Gastrocnemius medialis (tissue), 4 donors: ENCODE results near the gene THSD7B. TPM values are rescaled to one million over a fixed set of nuclear protein-coding genes. Genes with fewer than 3 reads are reported as not detected.
"Not testable (repeated sequence)": the region's sequence is repeated elsewhere in the genome, so short reads cannot be mapped to it uniquely, and the experiment has no call there.

ENCODE experiments used
- ATAC-seq, 2 donors: fragments of 150-250 bp; one replicate each; pipeline ENCODE4 v1.9.1; 2016
- DNase-seq, 2 donors: peaks; one replicate each; pipeline ENCODE4 v3.0.0-alpha.2; 2019
- H3K27ac ChIP-seq, 4 donors: fragments of 200-600 bp; sonication (generic); 1 replicate in 1 of 4; 2 replicates in 3 of 4; pipeline ENCODE4 v1.5.1; 2016 to 2018; ENCODE audit warnings: mild to moderate bottlenecking in 2 of 4, moderate library complexity in 1 of 4
- H3K27me3 ChIP-seq, 3 donors: fragments of 200-600 bp; sonication (generic) in 2 of 3; 1 replicate in 1 of 3; 2 replicates in 2 of 3; pipeline versions ENCODE4 v1.5.1 to v1.6.0; 2016 to 2019; ENCODE audit warnings: mild to moderate bottlenecking in 1 of 3, moderate library complexity in 1 of 3
- H3K36me3 ChIP-seq, 2 donors: fragments of 200-600 bp; sonication (generic) in 1 of 2; one replicate each; pipeline ENCODE4 v1.5.1; 2017 to 2018
- H3K4me1 ChIP-seq, 2 donors: fragments of 200-600 bp; sonication (generic) in 1 of 2; one replicate each; pipeline ENCODE4 v1.5.1; 2016 to 2017; ENCODE audit warnings: mild to moderate bottlenecking in 2 of 2
- H3K4me3 ChIP-seq, 4 donors: fragments of 200-600 bp; sonication (generic) in 3 of 4; 1 replicate in 1 of 4; 2 replicates in 3 of 4; pipeline ENCODE4 v1.5.1; 2016 to 2019; ENCODE audit warnings: mild to moderate bottlenecking in 2 of 4
- H3K9me3 ChIP-seq, 3 donors: fragments of 200-600 bp; sonication (generic) in 2 of 3; 1 replicate in 1 of 3; 2 replicates in 2 of 3; pipeline ENCODE4 v1.5.1; 2016 to 2019
- POLR2A ChIP-seq, 2 donors: fragments of 450-650 bp; IDR thresholded peaks; one replicate each; pipeline ENCODE4 v1.6.1; 2017; ENCODE audit warnings: antibody characterized with exemption in 2 of 2, mild to moderate bottlenecking in 2 of 2, moderate library complexity in 2 of 2
- in situ Hi-C, 4 donors: fragments of 200-750 bp; cut with MboI; loops; one replicate each; pipeline versions ENCODE4 v1.15.0 to v1.8.0; 2017; ENCODE audit warnings: low sequenced_read_pairs in 4 of 4
- intact Hi-C: fragments of 100-400 bp; cut with DNase I; formaldehyde crosslinking; loops from one replicate; pipeline ENCODE4 v1.15.1; 2023; ENCODE audit warnings: low total_unique reads
- total RNA-seq, 4 donors: library from RNA; depleted of rRNA; stranded (reverse); fragments of >200 nt; gene quantifications; one replicate each; pipeline versions ENCODE4 v1.1.0 to v1.2.3, GENCODE V29; 2016
- TF ChIP-seq, protein P1 (sequence below), 5 experiments: fragments of 450-650 bp in 3 of 5; fragments of 200-600 bp in 2 of 5; sonication (generic) in 2 of 5; IDR thresholded peaks in 4 of 5; conservative IDR thresholded peaks in 1 of 5; 1 replicate in 4 of 5; 2 replicates in 1 of 5; pipeline ENCODE4 v1.5.1; 2016 to 2019; ENCODE audit warnings: antibody characterized with exemption in 5 of 5, mild to moderate bottlenecking in 3 of 5, moderate library complexity in 3 of 5

The THSD7B gene
- total RNA-seq, 4 donors from 2014 or later = not detected

DNA sequence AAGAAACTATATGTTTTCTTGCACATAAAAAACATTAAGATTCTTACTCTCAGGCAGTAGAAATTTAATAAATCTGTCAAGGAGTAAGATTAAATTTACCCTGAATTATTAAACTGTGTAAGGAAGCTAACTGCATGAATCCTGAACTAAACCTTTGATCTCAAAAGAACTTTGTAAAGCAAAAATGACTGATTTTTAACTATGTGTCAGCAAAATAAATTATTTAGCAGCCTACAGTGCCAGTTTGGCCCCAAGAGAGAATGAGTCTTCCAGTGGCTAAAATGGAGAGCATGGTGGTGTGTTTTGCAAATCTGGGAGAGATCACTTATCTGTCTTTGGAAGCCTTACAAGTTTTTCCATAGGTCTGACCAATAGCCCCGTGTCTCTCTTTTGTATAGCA lies 190.7 kb downstream of the THSD7B start:
- in situ Hi-C loops (no loop called here), intact Hi-C loops (no loop called here)
- H3K4me1 ChIP-seq = no peaks in the 10 kb centered on the region
- H3K9me3 ChIP-seq = no peaks in the 10 kb centered on the region
- TF ChIP-seq POLR2A (IDR thresholded peaks at IDR 0.05) = no peak
- TF ChIP-seq, protein P1, sequence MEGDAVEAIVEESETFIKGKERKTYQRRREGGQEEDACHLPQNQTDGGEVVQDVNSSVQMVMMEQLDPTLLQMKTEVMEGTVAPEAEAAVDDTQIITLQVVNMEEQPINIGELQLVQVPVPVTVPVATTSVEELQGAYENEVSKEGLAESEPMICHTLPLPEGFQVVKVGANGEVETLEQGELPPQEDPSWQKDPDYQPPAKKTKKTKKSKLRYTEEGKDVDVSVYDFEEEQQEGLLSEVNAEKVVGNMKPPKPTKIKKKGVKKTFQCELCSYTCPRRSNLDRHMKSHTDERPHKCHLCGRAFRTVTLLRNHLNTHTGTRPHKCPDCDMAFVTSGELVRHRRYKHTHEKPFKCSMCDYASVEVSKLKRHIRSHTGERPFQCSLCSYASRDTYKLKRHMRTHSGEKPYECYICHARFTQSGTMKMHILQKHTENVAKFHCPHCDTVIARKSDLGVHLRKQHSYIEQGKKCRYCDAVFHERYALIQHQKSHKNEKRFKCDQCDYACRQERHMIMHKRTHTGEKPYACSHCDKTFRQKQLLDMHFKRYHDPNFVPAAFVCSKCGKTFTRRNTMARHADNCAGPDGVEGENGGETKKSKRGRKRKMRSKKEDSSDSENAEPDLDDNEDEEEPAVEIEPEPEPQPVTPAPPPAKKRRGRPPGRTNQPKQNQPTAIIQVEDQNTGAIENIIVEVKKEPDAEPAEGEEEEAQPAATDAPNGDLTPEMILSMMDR (IDR thresholded peaks at IDR 0.05 in 4 of 5, conservative IDR thresholded peaks at IDR 0.05 in 1 of 5) = no peak
- H3K36me3 ChIP-seq = no peaks in the 10 kb centered on the region
- no peak overlapping the region for H3K4me3 ChIP-seq
- H3K27ac ChIP-seq = no peak overlapping the region
- DNase-seq = no peak
- H3K27me3 ChIP-seq = no peaks in the 10 kb centered on the region
- ATAC-seq = no peak

DNA sequence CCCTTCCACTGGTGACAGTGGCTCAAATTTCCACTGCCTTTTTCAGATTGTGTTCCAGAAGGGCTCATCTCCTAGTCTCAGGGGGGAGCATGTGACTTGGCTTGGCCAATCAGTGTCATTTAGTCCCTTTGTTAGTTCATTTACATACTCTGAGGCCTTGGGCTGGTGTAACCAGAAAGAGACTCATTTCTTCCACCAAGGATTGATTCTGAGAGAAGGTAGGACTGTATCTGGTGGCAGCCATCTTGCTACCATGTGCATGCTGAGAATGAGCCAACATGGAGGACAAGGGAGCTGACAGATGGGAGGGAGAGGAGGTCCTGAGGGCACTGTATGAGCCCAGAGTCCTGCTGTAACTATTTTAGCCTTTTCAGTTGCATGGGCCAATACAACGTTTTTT lies 191.7 kb downstream of the THSD7B start:
- H3K4me1 ChIP-seq = no peaks in the 10 kb centered on the region
- intact Hi-C loops = no loop called here
- H3K36me3 ChIP-seq = no peaks in the 10 kb centered on the region
- ATAC-seq = no peak
- in situ Hi-C loops = no loop called here
- H3K27me3 ChIP-seq = no peaks in the 10 kb centered on the region
- no peak overlapping the region for H3K27ac ChIP-seq
- no peak overlapping the region for H3K4me3 ChIP-seq
- no peak for DNase-seq
- TF ChIP-seq, protein P1 (IDR thresholded peaks at IDR 0.05 in 4 of 5, conservative IDR thresholded peaks at IDR 0.05 in 1 of 5) = no peak
- TF ChIP-seq POLR2A (IDR thresholded peaks at IDR 0.05) = no peak
- H3K9me3 ChIP-seq = no peaks in the 10 kb centered on the region

DNA sequence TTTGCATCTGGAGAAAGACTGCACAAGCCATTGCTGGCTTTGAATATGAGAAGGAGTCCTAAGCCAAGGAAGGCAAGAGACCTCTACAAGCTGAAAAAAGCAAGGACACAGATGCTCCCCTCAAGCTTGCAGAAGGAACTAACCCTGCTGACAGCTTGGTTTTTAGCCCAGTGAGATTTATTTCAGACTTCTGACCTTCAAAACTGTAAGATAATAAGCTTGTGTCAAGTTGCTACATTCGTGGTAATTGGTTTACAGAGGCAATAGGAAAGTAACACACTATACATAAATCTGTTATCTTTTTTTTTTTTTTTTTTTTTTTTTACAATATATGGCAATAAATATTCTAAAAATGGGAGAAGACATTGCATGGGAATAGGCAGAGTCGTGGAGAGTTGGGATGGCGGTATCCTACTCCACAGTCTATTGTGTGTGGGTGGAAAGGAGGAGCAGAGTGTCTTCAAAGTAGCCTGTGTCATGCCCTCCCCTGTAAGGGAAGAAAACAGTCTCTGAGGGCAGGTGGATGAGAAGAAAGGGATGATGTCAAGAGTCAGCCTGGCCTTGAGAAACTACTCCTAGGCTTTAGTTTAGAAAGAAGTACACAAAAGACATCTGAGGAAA lies 196.9 kb downstream of the THSD7B start:
- H3K4me3 ChIP-seq = no peak overlapping the region
- DNase-seq (no peak), ATAC-seq (no peak)
- TF ChIP-seq, protein P1 (IDR thresholded peaks at IDR 0.05 in 4 of 5, conservative IDR thresholded peaks at IDR 0.05 in 1 of 5) = no peak
- no peak for TF ChIP-seq POLR2A (IDR thresholded peaks at IDR 0.05)
- no peaks in the 10 kb centered on the region for H3K27me3 ChIP-seq
- H3K4me1 ChIP-seq = no peaks in the 10 kb centered on the region
- in situ Hi-C loops (no loop called here), intact Hi-C loops (no loop called here)
- H3K36me3 ChIP-seq = no peaks in the 10 kb centered on the region
- no peaks in the 10 kb centered on the region for H3K9me3 ChIP-seq
- H3K27ac ChIP-seq = no peak overlapping the region

DNA sequence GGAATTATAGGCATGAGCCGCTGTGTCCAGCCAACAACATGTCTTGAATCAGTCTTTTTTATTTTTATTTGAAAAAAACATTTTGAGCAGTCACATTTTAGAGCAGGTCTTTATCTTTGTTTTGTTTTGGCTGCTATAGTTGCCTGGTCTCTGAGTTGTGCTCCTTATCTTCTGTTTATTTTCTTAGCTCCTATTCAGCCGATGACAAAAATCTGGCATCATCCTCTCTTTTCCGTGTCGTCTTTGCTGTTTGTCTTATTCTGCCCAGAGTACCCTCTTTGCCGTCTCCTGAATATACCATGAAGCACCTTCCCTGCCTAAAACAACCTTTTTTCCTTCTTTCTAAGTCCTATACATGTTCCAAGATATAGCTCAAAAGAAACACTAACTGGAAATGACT lies 201.1 kb downstream of the THSD7B start:
- H3K36me3 ChIP-seq = no peaks in the 10 kb centered on the region
- TF ChIP-seq, protein P1 (IDR thresholded peaks at IDR 0.05 in 4 of 5, conservative IDR thresholded peaks at IDR 0.05 in 1 of 5) = no peak
- no peak for TF ChIP-seq POLR2A (IDR thresholded peaks at IDR 0.05)
- no peak overlapping the region for H3K27ac ChIP-seq
- ATAC-seq (no peak), DNase-seq (no peak)
- H3K27me3 ChIP-seq = no peaks in the 10 kb centered on the region
- H3K9me3 ChIP-seq = no peaks in the 10 kb centered on the region
- intact Hi-C loops = no loop called here
- in situ Hi-C loops = no loop called here
- H3K4me3 ChIP-seq = no peak overlapping the region
- no peaks in the 10 kb centered on the region for H3K4me1 ChIP-seq

DNA sequence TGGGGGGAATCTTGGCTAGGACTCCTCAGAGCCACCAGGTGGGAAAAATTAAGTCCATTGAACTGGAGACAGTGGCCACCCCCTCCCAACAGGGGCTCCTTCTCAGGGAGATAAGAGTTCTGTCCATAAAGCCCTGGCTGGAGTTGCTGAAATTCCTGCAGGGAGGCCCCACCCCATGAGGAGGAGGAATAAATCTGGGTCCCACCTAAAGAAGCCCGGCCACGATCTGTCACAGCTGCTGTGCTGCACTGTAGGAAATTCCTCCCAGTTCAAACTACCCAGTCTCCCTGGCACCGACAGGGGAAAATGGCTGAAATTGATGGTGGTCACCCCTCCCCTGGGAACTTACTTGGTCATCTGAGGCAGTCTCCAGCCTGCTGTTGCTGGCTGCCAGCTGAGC lies 215.0 kb downstream of the THSD7B start:
- no peak for ATAC-seq
- in situ Hi-C loops = no loop called here
- intact Hi-C loops = no loop called here

DNA sequence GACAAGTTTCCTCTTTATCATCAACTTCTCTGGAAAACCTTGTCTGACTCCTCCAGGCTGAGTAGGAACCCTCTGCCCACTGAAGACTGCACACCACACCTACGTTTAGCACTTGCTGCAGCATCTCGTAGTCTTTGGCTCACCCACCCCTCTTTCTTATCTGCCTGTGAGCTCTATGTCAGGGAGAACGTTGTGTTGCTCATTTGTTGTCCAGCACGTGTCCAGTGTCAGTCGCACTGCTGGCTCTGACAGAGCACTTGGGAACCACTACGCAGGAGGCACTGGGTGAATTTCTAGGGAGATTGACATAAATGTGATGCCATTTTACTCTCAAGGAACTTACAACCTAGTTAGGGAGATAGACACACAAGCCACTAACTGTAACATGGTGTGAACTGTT lies 216.3 kb downstream of the THSD7B start:
- H3K36me3 ChIP-seq, DNase-seq, intact Hi-C loops, H3K4me1 ChIP-seq, H3K27ac ChIP-seq, H3K4me3 ChIP-seq, ATAC-seq, H3K9me3 ChIP-seq, H3K27me3 ChIP-seq, in situ Hi-C loops: not testable (repeated sequence)

More for the DNA sequence above, 215.0 kb downstream of the THSD7B start:
- Histone ChIP-seq H3K27me3 (no peaks in the 10 kb centered on the region), H3K9me3 (no peaks in the 10 kb centered on the region), H3K36me3 (no peaks in the 10 kb centered on the region), H3K4me1 (no peaks in the 10 kb centered on the region), H3K27ac (no peak overlapping the region), H3K4me3 (no peak overlapping the region)
- TF ChIP-seq, protein P1 (IDR thresholded peaks at IDR 0.05 in 4 of 5, conservative IDR thresholded peaks at IDR 0.05 in 1 of 5) = no peak
- TF ChIP-seq POLR2A (IDR thresholded peaks at IDR 0.05) = no peak
- no peak for DNase-seq
